Measurements from ENCODE around the gene TOMM7.

GRCh38 chr7:22826593-22826992, 3.9 kb upstream of the TOMM7 start:
- TF ChIP-seq GATA2 (IDR thresholded peaks at IDR 0.05; ENCODE audit: low read depth, low read length) (no peak), GATA3 (IDR thresholded peaks at IDR 0.05; ENCODE audit: low read depth, low read length) (no peak)

All from SH-SY5Y (cell line).